GM12878 (cell line): ENCODE data around the gene SYK. TPM values are rescaled to one million over a fixed set of nuclear protein-coding genes. Genes with fewer than 3 reads are reported as not detected.

ENCODE experiments used
- ATAC-seq: fragments of 200-7000 bp; cut with Tn5 transposase; 3 replicates; pipeline ENCODE4 v1.9.1; 2020; ENCODE audit warnings: mild to moderate bottlenecking, moderate library complexity
- BruUV-seq: library from RNA; stranded (reverse); fragments of 400-500 nt; replicated peaks from 2 replicates; lab custom pipeline; 2021; lab: Mats Ljungman, UMichigan
- CTCF ChIA-PET: fragments of 300-600 bp; sonication (Branson Sonifier 250); formaldehyde crosslinking; extraction: SDS; loops from one replicate; lab custom pipeline; 2021; ENCODE audit warnings: inconsistent platforms; lab: Yijun Ruan, JAX
- POLR2A ChIA-PET: fragments of 350-600 bp; formaldehyde crosslinking; extraction: SDS; loops from one replicate; lab custom pipeline; 2021; ENCODE audit warnings: inconsistent platforms; lab: Charles Lee
- RAD21 ChIA-PET: fragments of 300-600 bp; sonication (Branson Sonifier 250); formaldehyde crosslinking; loops from one replicate; lab custom pipeline; 2023; ENCODE audit warnings: antibody characterized with exemption; ENCODE audit not compliant: unreplicated experiment; lab: Charles Lee
- SMC1A ChIA-PET: fragments of 300-600 bp; sonication (Branson Sonifier 250); formaldehyde crosslinking; loops from one replicate; lab custom pipeline; 2023; ENCODE audit not compliant: unreplicated experiment, uncharacterized antibody; lab: Charles Lee
- DNase-seq: peaks from one replicate; pipeline ENCODE4 v3.0.0-alpha.2; 2011; ENCODE audit warnings: low read depth, low spot score
- FAIRE-seq: peaks from 3 replicates; lab custom pipeline; 2011; peaks lifted over from hg19 to GRCh38; lab: Jason Lieb, UNC
- H2AFZ ChIP-seq: 2 replicates; pipeline ENCODE4 v1.6.0; 2011; ENCODE audit warnings: low read depth, low read length, control low read depth; ENCODE audit not compliant: control insufficient read depth
- H3K27ac ChIP-seq: 2 replicates; pipeline ENCODE4 v1.5.1; 2011; ENCODE audit warnings: control low read depth; ENCODE audit not compliant: control insufficient read depth, insufficient read depth
- H3K27me3 ChIP-seq, 2 experiments: replicated peaks in 1 of 2; 2 replicates each; pipeline versions ENCODE4 v1.6.0 to v1.6.1; 2011; ENCODE audit warnings: low read length in 1 of 2; ENCODE audit not compliant: control insufficient read depth in 2 of 2, insufficient read depth in 2 of 2
- H3K36me3 ChIP-seq, 2 experiments: 2 replicates each; pipeline ENCODE4 v1.5.1; 2011; ENCODE audit warnings: low read length in 1 of 2; ENCODE audit not compliant: control insufficient read depth in 2 of 2, insufficient read depth in 2 of 2
- H3K4me1 ChIP-seq: 2 replicates; pipeline ENCODE4 v1.6.1; 2011; ENCODE audit warnings: mild to moderate bottlenecking, low read length, moderate library complexity, mixed read lengths; ENCODE audit not compliant: control insufficient read depth, insufficient read depth
- H3K4me2 ChIP-seq: 2 replicates; pipeline ENCODE4 v1.6.0; 2011; ENCODE audit warnings: control low read depth; ENCODE audit not compliant: control insufficient read depth, insufficient read depth
- H3K4me3 ChIP-seq: fragments of 200-600 bp; sonication (generic); 2 replicates; pipeline ENCODE4 v1.5.1; 2016
- H3K79me2 ChIP-seq: 2 replicates; pipeline ENCODE4 v1.6.0; 2011; ENCODE audit warnings: low read length; ENCODE audit not compliant: control insufficient read depth, insufficient read depth
- H3K9ac ChIP-seq: 2 replicates; pipeline ENCODE4 v1.8.0; 2011; ENCODE audit warnings: low read length, control low read depth, mixed read lengths; ENCODE audit not compliant: control insufficient read depth, insufficient read depth
- H3K9me3 ChIP-seq: replicated peaks from 3 replicates; pipeline ENCODE4 v1.5.1; 2011; ENCODE audit warnings: mild to moderate bottlenecking, low read length; ENCODE audit not compliant: control insufficient read depth, insufficient read depth
- H4K20me1 ChIP-seq: 2 replicates; pipeline ENCODE4 v1.6.0; 2011; ENCODE audit not compliant: control insufficient read depth, insufficient read depth
- BCL11A ChIP-seq: IDR thresholded peaks from 2 replicates; pipeline ENCODE4 v1.6.1; 2011; ENCODE audit warnings: low read depth, low read length
- BCLAF1 ChIP-seq: fragments of 450-650 bp; IDR thresholded peaks from 2 replicates; pipeline ENCODE4 v1.6.1; 2017; ENCODE audit warnings: antibody characterized with exemption, mild to moderate bottlenecking, moderate library complexity
- CBFB ChIP-seq: IDR thresholded peaks from 2 replicates; pipeline ENCODE4 v1.6.1; 2016; ENCODE audit warnings: antibody characterized with exemption, low read depth
- CBX3 ChIP-seq: fragments of 200-600 bp; sonication (generic); IDR thresholded peaks from 2 replicates; pipeline ENCODE4 v1.6.1; 2016; ENCODE audit warnings: low read depth, borderline replicate concordance
- EED ChIP-seq: sonication (generic); IDR thresholded peaks from 2 replicates; pipeline ENCODE4 v1.6.1; 2016; ENCODE audit warnings: antibody characterized with exemption, low read depth
- FOXK2 ChIP-seq: fragments of 450-650 bp; IDR thresholded peaks from 2 replicates; pipeline ENCODE4 v1.6.1; 2017; ENCODE audit warnings: mild to moderate bottlenecking, moderate library complexity
- IKZF1 ChIP-seq: fragments of 450-650 bp; conservative IDR thresholded peaks from 2 replicates; pipeline ENCODE4 v1.6.1; 2017; ENCODE audit warnings: antibody characterized with exemption, mild to moderate bottlenecking
- IRF4 ChIP-seq: IDR thresholded peaks from 2 replicates; pipeline ENCODE4 v1.6.1; 2011; ENCODE audit warnings: low read depth, low read length
- JUNB ChIP-seq: IDR thresholded peaks from 2 replicates; pipeline ENCODE4 v1.6.1; 2016; ENCODE audit warnings: antibody characterized with exemption, mild to moderate bottlenecking
- POLR2AphosphoS2 ChIP-seq: IDR thresholded peaks from 2 replicates; pipeline ENCODE4 v1.6.1; 2011; ENCODE audit warnings: low read depth, mild to moderate bottlenecking, low read length, improper control_type of control experiment, moderate library complexity
- RAD51 ChIP-seq: fragments of 450-650 bp; IDR thresholded peaks from 2 replicates; pipeline ENCODE4 v1.6.1; 2016; ENCODE audit warnings: moderate library complexity, mild to moderate bottlenecking, inconsistent platforms
- SIN3A ChIP-seq: IDR thresholded peaks from 2 replicates; pipeline ENCODE4 v1.6.1; 2012; ENCODE audit warnings: low read depth, low read length, improper control_type of control experiment
- TARDBP ChIP-seq: IDR thresholded peaks from 2 replicates; pipeline ENCODE4 v1.6.1; 2016; ENCODE audit warnings: borderline replicate concordance
- YBX1 ChIP-seq: fragments of 450-650 bp; IDR thresholded peaks from 2 replicates; pipeline ENCODE4 v1.6.1; 2016; ENCODE audit warnings: antibody characterized with exemption
- ZNF384 ChIP-seq: IDR thresholded peaks from 2 replicates; pipeline ENCODE4 v1.6.1; 2012; ENCODE audit warnings: low read depth, mild to moderate bottlenecking, low read length, improper control_type of control experiment, borderline replicate concordance
- WGBS: methylation state at CpG from one replicate; pipeline ENCODE4 v1.1.6; 2016; ENCODE audit warnings: low lambda C conversion rate; ENCODE audit not compliant: insufficient replicate concordance, insufficient coverage; ENCODE audit errors: missing lambda C conversion rate; 5-methylcytosine and 5-hydroxymethylcytosine counted together
- in situ Hi-C: fragments of 300-500 bp; cut with MboI; formaldehyde crosslinking; loops from 9 replicates; pipeline ENCODE4 v1.14.3; 2018; ENCODE audit warnings: mixed read lengths
- intact Hi-C: fragments of 100-400 bp; cut with micrococcal nuclease; formaldehyde crosslinking; loops from one replicate; pipeline ENCODE4 v1.14.2; 2022; ENCODE audit not compliant: unreplicated experiment
- polyA plus RNA-seq, 11 experiments: library from polyadenylated mRNA; depleted of rRNA in 4 of 11; unstranded in 6 of 11; stranded (reverse) in 5 of 11; fragments of >200 nt; fragmentation: Nextera tagmentation in 4 of 11; fragmentation: Illumina TruSeq in 1 of 11; extraction: Ambion mirVana in 4 of 11; extraction: Trizol in 1 of 11; gene quantifications; 1 replicate in 1 of 11; 2 replicates in 10 of 11; pipeline versions ENCODE4 v1.2.1 to v1.2.3, GENCODE V29; 2011 to 2016; ENCODE audit warnings: inconsistent platforms in 2 of 11, missing spikeins in 2 of 11, low read depth in 1 of 11
- total RNA-seq, 4 experiments: library from RNA; depleted of rRNA in 3 of 4; stranded (reverse); fragments of >200 nt in 3 of 4; fragmentation: Illumina TruSeq in 1 of 4; extraction: Trizol in 1 of 4; gene quantifications; 2 replicates each; pipeline versions ENCODE4 v1.2.1 to v1.2.3, GENCODE V29; 2013 to 2021
- TF ChIP-seq, protein P1 (sequence below): fragments of 450-650 bp; formaldehyde crosslinking; IDR thresholded peaks from 2 replicates; pipeline ENCODE4 v1.4.0; 2020; ENCODE audit warnings: mild to moderate bottlenecking, moderate library complexity

Gene SYK
- total and polyA plus RNA-seq, 10 of the 15 experiments (the other 5 are each of a cell fraction or from before 2014, with no cell fraction given), result 6.5 to 135 (median 68.8) TPM

- TF ChIP-seq, protein P1, sequence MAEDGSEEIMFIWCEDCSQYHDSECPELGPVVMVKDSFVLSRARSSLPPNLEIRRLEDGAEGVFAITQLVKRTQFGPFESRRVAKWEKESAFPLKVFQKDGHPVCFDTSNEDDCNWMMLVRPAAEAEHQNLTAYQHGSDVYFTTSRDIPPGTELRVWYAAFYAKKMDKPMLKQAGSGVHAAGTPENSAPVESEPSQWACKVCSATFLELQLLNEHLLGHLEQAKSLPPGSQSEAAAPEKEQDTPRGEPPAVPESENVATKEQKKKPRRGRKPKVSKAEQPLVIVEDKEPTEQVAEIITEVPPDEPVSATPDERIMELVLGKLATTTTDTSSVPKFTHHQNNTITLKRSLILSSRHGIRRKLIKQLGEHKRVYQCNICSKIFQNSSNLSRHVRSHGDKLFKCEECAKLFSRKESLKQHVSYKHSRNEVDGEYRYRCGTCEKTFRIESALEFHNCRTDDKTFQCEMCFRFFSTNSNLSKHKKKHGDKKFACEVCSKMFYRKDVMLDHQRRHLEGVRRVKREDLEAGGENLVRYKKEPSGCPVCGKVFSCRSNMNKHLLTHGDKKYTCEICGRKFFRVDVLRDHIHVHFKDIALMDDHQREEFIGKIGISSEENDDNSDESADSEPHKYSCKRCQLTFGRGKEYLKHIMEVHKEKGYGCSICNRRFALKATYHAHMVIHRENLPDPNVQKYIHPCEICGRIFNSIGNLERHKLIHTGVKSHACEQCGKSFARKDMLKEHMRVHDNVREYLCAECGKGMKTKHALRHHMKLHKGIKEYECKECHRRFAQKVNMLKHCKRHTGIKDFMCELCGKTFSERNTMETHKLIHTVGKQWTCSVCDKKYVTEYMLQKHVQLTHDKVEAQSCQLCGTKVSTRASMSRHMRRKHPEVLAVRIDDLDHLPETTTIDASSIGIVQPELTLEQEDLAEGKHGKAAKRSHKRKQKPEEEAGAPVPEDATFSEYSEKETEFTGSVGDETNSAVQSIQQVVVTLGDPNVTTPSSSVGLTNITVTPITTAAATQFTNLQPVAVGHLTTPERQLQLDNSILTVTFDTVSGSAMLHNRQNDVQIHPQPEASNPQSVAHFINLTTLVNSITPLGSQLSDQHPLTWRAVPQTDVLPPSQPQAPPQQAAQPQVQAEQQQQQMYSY (CRISPR knock-in tag), result no peak
- TF ChIP-seq BCLAF1 (no peak), IRF4 (no peak), EED (no peak), POLR2AphosphoS2 (no peak)
These were observed 55.5 kb downstream of the SYK start (continued) for GRCh38 chr9:90857091-90857490.

- ChIA-PET RAD21 (no interaction called here), SMC1A (interaction anchor here (2.1 kb wide), 1 partner anchor 12 kb away, joined by 4 read pairs; no protein-coding TSS in a partner anchor), POLR2A (no interaction called here), CTCF (no interaction called here)
- TF ChIP-seq RAD51 (no peak), IKZF1 (no peak), SIN3A (no peak), CBX3 (no peak), TARDBP (no peak), FOXK2 (no peak), JUNB (no peak), CBFB (no peak), YBX1 (no peak), ZNF384 (no peak), BCL11A (no peak)
- in situ Hi-C loops (loop anchor here (25.0 kb wide), 1 partner anchor 1271 kb away; no protein-coding TSS in a partner anchor), intact Hi-C loops (no loop called here)
- Histone ChIP-seq H3K27me3 (no peaks in the 10 kb centered on the region), H3K9me3 (no peaks in the 10 kb centered on the region), H2AFZ (no peak overlapping the region), H3K36me3 (peaks cover 10 to 15% of the 10 kb centered on the region in 2 experiments; a peak in 3 of 4 replicates), H3K27ac (no peak overlapping the region), H3K4me1 (no peaks in the 10 kb centered on the region), H3K79me2 (no peaks in the 10 kb centered on the region), H3K9ac (no peak overlapping the region), H4K20me1 (no peaks in the 10 kb centered on the region), H3K4me2 (no peak overlapping the region), H3K4me3 (no peak overlapping the region)
- DNase-seq, result no peak
- BruUV-seq, result no TSS peak
- 84% methylated on average over 5 of the region's 5 CpGs for WGBS
- no peak for ATAC-seq
- FAIRE-seq, result no peak
These were observed 56.2 kb downstream of the SYK start for GRCh38 chr9:90857855-90858254.
